ENCODE measurements around the gene PRR18. TPM values are rescaled to one million over a fixed set of nuclear protein-coding genes. Genes with fewer than 3 reads are reported as not detected.

The PRR18 gene
- total and polyA plus RNA-seq, 2 of the 13 experiments (the other 11 are each of a cell fraction or from before 2014, with no cell fraction given) = 0.04 TPM

GRCh38 chr6:166257911-166258318 is 50.3 kb downstream of the PRR18 start (continued):
- no peak for TF ChIP-seq ZHX2 (IDR thresholded peaks at IDR 0.05; ENCODE audit: low read depth)
- no peak for TF ChIP-seq ZHX2 (CRISPR knock-in tag; IDR thresholded peaks at IDR 0.05; ENCODE audit: borderline replicate concordance)
- TF ChIP-seq PATZ1 (CRISPR knock-in tag; IDR thresholded peaks at IDR 0.05) = no peak
- TF ChIP-seq CEBPZ (IDR thresholded peaks at IDR 0.05; ENCODE audit: low read length) = no peak
- TF ChIP-seq LRRFIP1 (CRISPR knock-in tag; conservative IDR thresholded peaks at IDR 0.05) = no peak
- no peak for TF ChIP-seq ZNF263 (CRISPR knock-in tag; IDR thresholded peaks at IDR 0.05)
- TF ChIP-seq ATF2 (CRISPR knock-in tag; IDR thresholded peaks at IDR 0.05) = no peak
- no peak for TF ChIP-seq ARHGAP35 (CRISPR knock-in tag; IDR thresholded peaks at IDR 0.05; ENCODE audit: borderline replicate concordance)
- no peak for TF ChIP-seq ERF (CRISPR knock-in tag; IDR thresholded peaks at IDR 0.05)
- no peak for TF ChIP-seq DPF2 (CRISPR knock-in tag; IDR thresholded peaks at IDR 0.05; ENCODE audit: borderline replicate concordance, low read depth)
- no peak for TF ChIP-seq MAF1 (CRISPR knock-in tag; IDR thresholded peaks at IDR 0.05; ENCODE audit: borderline replicate concordance)
- no peak for TF ChIP-seq ZBTB38 (CRISPR knock-in tag; IDR thresholded peaks at IDR 0.05)
- TF ChIP-seq HNF4A (CRISPR knock-in tag; IDR thresholded peaks at IDR 0.05) = peak; percentile 49

Measured in HepG2 (cell line).